ENCODE data around the gene TPRN. TPM values are rescaled to one million over a fixed set of nuclear protein-coding genes. Genes with fewer than 3 reads are reported as not detected.

Gene TPRN
- total and polyA plus RNA-seq, 8 donors, result 48.7 to 110 (median 67.2) TPM

DNA sequence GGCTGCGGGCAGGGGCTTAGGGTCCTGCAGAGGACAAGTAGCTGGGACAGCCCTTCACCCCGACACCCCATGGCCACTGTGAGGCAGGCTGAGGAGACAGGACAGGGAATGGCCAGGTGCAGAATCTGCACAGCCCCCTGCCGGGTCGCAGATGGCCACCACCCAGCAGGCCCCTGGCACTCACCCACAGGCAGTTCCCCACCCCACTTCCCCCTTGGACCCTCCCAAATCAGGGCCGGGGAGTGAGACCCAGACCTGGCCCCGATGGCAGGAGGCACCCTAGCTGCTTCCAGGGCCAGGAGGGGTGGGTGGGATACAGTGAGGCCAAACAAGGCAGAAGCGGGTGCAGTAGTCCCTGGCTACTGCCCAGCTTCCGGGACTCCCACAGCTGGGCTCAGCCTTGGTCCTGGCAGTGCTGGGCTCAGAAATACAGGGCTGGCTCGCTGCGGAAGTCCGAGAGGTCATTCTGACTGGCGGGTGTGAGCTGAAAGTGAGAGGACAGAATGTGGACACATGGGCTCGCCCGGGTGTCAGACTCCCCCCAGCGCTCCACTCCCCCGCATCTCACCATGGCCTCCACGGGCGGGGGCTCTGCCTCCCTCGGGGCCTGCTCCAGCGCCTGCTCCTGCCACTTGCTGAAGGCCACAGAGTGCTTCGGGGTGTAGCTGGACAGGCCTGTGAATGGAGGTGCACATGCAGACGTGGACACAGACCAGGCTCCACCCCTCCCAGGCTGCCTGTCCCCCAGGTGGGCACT is 8.7 kb downstream of the TPRN start:
- Histone ChIP-seq H3K27ac (peak overlapping the region in 1 of 4 donors; percentile 22), H3K36me3 (peaks cover 0 to 7% (median 0%) of the 10 kb centered on the region in 3 donors), H3K4me1 (peaks cover 36 to 65% (median 42%) of the 10 kb centered on the region in 3 donors), H3K27me3 (no peaks in the 10 kb centered on the region), H3K4me3 (no peak overlapping the region), H3K9me3 (no peaks in the 10 kb centered on the region)
- DNase-seq (peak in 1 of 6 donors; percentile 52), FAIRE-seq (no peak), ATAC-seq (no peak)
- TF ChIP-seq, protein P1, sequence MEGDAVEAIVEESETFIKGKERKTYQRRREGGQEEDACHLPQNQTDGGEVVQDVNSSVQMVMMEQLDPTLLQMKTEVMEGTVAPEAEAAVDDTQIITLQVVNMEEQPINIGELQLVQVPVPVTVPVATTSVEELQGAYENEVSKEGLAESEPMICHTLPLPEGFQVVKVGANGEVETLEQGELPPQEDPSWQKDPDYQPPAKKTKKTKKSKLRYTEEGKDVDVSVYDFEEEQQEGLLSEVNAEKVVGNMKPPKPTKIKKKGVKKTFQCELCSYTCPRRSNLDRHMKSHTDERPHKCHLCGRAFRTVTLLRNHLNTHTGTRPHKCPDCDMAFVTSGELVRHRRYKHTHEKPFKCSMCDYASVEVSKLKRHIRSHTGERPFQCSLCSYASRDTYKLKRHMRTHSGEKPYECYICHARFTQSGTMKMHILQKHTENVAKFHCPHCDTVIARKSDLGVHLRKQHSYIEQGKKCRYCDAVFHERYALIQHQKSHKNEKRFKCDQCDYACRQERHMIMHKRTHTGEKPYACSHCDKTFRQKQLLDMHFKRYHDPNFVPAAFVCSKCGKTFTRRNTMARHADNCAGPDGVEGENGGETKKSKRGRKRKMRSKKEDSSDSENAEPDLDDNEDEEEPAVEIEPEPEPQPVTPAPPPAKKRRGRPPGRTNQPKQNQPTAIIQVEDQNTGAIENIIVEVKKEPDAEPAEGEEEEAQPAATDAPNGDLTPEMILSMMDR (IDR thresholded peaks at IDR 0.05), result no peak
- intact Hi-C loops (cut with DNase I), result loop anchor here in 1 of 3 donors (5.0 kb wide), 1 partner anchor 45 kb away; no protein-coding TSS in a partner anchor
- 67 to 68% methylated on average over 22 of the region's 22 CpGs for WGBS, 2 donors

DNA sequence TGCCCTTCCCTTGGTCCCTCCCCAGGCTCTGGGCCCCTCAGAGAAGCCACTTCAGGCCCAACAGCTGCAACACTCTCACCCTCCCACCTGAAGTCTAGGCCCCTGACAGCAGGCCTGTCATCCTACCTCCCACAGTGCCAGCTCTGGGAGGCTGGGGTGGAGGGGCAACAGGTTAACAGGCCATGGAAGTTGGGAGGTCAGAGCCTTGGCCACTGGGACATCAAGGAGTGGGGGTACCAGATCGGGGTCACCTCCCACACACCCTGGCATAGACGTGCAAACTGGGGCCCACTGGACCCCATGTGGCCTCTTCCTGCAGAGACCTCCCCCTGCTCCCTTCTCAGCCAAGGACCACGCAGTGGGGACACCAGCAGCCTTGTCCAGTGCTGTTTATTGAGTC is 9.3 kb downstream of the TPRN start:
- intact Hi-C loops (cut with DNase I), result loop anchor here in 1 of 3 donors (5.0 kb wide), 1 partner anchor 46 kb away; no protein-coding TSS in a partner anchor
- WGBS, 2 donors, result 50 to 60% methylated on average over 3 of the region's 3 CpGs
- Histone ChIP-seq H3K27ac (no peak overlapping the region), H3K4me3 (no peak overlapping the region), H3K36me3 (peaks cover 0 to 7% (median 0%) of the 10 kb centered on the region in 3 donors), H3K9me3 (no peaks in the 10 kb centered on the region), H3K27me3 (no peaks in the 10 kb centered on the region), H3K4me1 (peaks cover 42 to 71% (median 47%) of the 10 kb centered on the region in 3 donors)
- ATAC-seq (no peak), FAIRE-seq (no peak), DNase-seq (peak in 1 of 6 donors; percentile 39)
- TF ChIP-seq, protein P1 (IDR thresholded peaks at IDR 0.05), result no peak

DNA sequence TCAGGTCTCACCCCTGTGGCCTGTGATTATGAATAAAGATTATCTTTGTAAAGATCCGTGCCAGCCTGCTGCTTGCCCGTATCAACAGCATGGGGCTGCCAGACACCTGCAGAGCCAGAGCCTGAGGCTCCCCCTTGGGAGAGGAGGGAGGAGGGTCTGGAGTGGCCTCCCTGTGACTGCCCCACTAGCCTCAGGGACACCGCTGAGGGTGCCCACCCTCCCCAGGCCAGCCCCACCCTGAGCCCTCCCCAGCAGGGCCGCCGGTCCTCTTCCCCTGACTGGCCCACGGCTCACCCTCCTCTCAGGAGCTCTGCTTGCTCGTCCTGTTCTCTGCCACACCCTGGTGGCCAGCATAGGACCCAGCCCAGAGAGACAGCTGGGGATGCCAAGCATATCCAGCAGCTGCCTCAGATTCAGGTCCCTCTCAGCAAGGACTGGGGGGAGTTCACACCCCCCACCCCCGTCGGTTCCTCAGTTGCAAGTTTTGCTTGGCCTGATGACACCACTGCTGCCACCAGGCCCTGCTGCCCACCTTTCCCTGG is 10.2 kb downstream of the TPRN start:
- intact Hi-C loops (cut with DNase I), result loop anchor here in 1 of 3 donors (5.0 kb wide), 1 partner anchor 47 kb away; no protein-coding TSS in a partner anchor
- H3K4me1 ChIP-seq, result peaks cover 46 to 65% (median 47%) of the 10 kb centered on the region in 3 donors
- FAIRE-seq, result no peak
- peak overlapping the region in 2 of 4 donors; percentile 86 to 97 for H3K4me3 ChIP-seq
- H3K36me3 ChIP-seq, result peaks cover 0 to 7% (median 0%) of the 10 kb centered on the region in 3 donors
- TF ChIP-seq, protein P1 (IDR thresholded peaks at IDR 0.05), result no peak
- no peak for ATAC-seq
- 22 to 31% methylated on average over 9 of the region's 9 CpGs for WGBS, 2 donors
- no peaks in the 10 kb centered on the region for H3K27me3 ChIP-seq
- no peaks in the 10 kb centered on the region for H3K9me3 ChIP-seq
- DNase-seq, result peak in 1 of 6 donors; percentile 59
- peak overlapping the region; percentile 86 to 97 (median 92) for H3K27ac ChIP-seq

DNA sequence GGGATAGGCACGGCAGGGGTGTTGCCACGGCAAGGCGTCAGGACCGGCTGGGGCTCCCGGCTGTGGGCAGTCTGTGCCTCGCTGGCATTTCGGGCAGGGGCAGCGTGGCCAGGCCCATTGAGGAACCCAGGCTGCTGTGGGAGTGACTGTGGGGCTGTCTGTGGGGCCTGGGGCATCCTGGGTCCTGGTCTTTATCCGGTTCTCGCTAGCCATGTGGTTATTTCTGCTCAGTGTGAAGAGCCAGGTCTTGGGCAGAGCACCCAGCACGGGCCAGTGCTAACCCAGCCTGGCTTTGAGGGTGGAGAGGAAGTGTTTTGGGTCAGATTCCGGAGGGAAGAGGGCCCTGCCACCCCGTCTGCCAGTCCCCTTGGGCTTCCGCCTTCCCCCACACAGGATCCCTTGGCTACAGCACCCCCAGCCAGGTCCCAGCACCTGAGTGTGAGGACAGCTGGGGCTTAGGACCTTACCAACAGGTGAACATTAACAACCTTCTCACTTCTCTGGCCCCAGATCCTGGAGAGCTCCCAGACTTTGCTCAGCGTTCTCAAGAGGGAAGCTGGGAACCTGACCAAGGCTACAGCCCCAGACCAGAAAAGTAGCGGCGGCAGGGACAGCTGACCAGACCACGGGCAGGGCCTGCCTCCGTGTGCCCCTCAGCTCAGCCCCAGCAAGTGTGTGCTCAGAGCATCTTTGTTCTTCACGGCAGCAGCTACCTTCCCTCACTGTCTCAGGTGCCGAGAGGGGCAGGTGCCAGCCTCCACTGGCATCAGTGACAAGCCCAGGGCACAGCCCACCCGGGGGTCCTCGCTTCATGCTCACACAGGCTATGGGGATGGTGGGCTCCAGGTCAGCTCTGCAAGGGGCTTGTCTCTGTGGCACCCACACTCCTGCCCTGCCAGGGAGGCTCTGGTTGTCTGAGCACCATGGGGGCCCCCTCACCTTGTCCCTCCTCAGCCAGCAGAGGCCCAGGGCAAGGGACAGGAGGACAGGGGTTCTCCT is 10.9 kb downstream of the TPRN start:
- DNase-seq, result peak in 4 of 6 donors; percentile 59 to 72 (median 64)
- H3K4me1 ChIP-seq, result peaks cover 39 to 59% (median 44%) of the 10 kb centered on the region in 3 donors
- peaks cover 0 to 13% (median 3%) of the 10 kb centered on the region in 3 donors for H3K36me3 ChIP-seq
- H3K27ac ChIP-seq, result peak overlapping the region; percentile 86 to 97 (median 92)
- H3K4me3 ChIP-seq, result peak overlapping the region; percentile 86 to 97 (median 89)
- TF ChIP-seq, protein P1 (IDR thresholded peaks at IDR 0.05), result no peak
- peak; percentile 2 to 28 (median 5) for ATAC-seq
- WGBS, 2 donors, result 10 to 11% methylated on average over 23 of the region's 23 CpGs
- no peak for FAIRE-seq
- intact Hi-C loops (cut with DNase I), result loop anchor here in 2 of 3 donors (5.0 kb wide), 2 partner anchors 48 to 72 kb away; no protein-coding TSS in a partner anchor
- no peaks in the 10 kb centered on the region for H3K9me3 ChIP-seq
- no peaks in the 10 kb centered on the region for H3K27me3 ChIP-seq
